ENCODE data around the gene RRP1.

The RRP1 gene

DNA sequence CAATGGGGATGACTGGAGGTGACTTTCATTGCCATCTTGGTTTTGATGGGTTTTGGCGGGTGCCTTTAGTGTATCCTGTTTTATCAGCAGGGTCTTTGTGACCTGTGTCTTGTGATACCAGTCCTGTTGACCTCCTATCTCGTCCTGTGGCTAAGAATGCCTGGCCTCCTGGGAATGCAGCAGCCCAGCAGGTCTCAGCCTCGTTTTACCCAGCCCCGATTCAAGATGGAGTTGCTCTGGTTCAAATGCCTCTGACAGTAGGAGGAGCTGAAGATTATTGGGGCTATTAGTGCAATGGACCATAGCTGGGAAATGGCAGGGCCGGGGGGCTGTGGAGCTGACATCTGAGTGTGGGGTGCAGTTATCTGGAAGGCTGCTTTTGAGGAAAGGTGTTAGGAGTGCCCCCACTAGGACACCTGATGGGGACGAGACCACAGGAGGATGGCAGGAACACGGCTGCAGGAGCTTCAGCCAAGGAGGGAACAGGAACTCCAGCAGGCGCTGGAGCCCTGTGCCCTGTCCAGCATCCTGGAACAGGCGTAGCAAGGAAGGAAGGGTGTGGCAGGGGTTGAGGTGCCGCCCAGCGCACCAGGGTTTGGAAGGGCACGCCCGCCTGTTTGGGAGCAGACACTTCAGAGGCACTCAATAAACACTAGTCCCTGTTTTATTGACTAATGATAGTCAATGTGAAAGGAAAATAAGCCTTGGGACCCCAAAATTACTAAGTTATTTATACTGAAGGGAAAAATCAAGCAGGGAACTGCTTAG, 60.3 kb downstream of the RRP1 start:
- no peaks in the 10 kb centered on the region for H3K27me3 Mint-ChIP-seq (ENCODE audit: low read depth)
- no peak for DNase-seq (ENCODE audit: low spot score)
- peaks cover 21% of the 10 kb centered on the region for H3K4me1 Mint-ChIP-seq (ENCODE audit: low read depth)
- peaks cover 21% of the 10 kb centered on the region for H3K9me3 Mint-ChIP-seq
- no peak overlapping the region for H3K27ac Mint-ChIP-seq
- H3K4me3 Mint-ChIP-seq, result no peak overlapping the region
- peaks cover 6% of the 10 kb centered on the region for H3K36me3 Mint-ChIP-seq (ENCODE audit: low read depth)

- Mint-ChIP-seq H3K36me3 (ENCODE audit: low read depth) (peaks cover 5% of the 10 kb centered on the region), H3K9me3 (peaks cover 20% of the 10 kb centered on the region), H3K27me3 (ENCODE audit: low read depth) (no peaks in the 10 kb centered on the region), H3K4me3 (no peak overlapping the region), H3K27ac (no peak overlapping the region), H3K4me1 (ENCODE audit: low read depth) (peaks cover 30% of the 10 kb centered on the region)
- DNase-seq (ENCODE audit: low spot score), result no peak
Measured at GRCh38 chr21:43850728-43851295, 61.4 kb downstream of the RRP1 start.

- no peak overlapping the region for H3K4me3 Mint-ChIP-seq
- no peaks in the 10 kb centered on the region for H3K27me3 Mint-ChIP-seq (ENCODE audit: low read depth)
- peaks cover 33% of the 10 kb centered on the region for H3K4me1 Mint-ChIP-seq (ENCODE audit: low read depth)
- peaks cover 5% of the 10 kb centered on the region for H3K36me3 Mint-ChIP-seq (ENCODE audit: low read depth)
- H3K9me3 Mint-ChIP-seq, result peaks cover 20% of the 10 kb centered on the region
- no peak overlapping the region for H3K27ac Mint-ChIP-seq
- DNase-seq (ENCODE audit: low spot score), result no peak
Measured at GRCh38 chr21:43851593-43851992, 62.2 kb downstream of the RRP1 start.

- H3K27ac Mint-ChIP-seq, result peak overlapping the region; percentile 93
- H3K36me3 Mint-ChIP-seq (ENCODE audit: low read depth), result peaks cover 5% of the 10 kb centered on the region
- H3K4me3 Mint-ChIP-seq, result peak overlapping the region; percentile 75
- H3K27me3 Mint-ChIP-seq (ENCODE audit: low read depth), result no peaks in the 10 kb centered on the region
- H3K4me1 Mint-ChIP-seq (ENCODE audit: low read depth), result peaks cover 39% of the 10 kb centered on the region
- no peak for DNase-seq (ENCODE audit: low spot score)
- H3K9me3 Mint-ChIP-seq, result peaks cover 19% of the 10 kb centered on the region
Measured at GRCh38 chr21:43853851-43854772, 64.7 kb downstream of the RRP1 start.

Data from T-helper 2 cell treated with Interferon-gamma antibody and Interleukin-4, amounts not matched to agents 5 μg/mL and 100 μg/mL, for 36 hours (primary cell).